HT1080 (cell line): Measurements from ENCODE around the gene FBXL2. TPM values are rescaled to one million over a fixed set of nuclear protein-coding genes. Genes with fewer than 3 reads are reported as not detected.
"Not testable (repeated sequence)": the region's sequence is repeated elsewhere in the genome, so short reads cannot be mapped to it uniquely, and the experiment has no call there.

Source experiments
- DNase-seq: peaks from one replicate; pipeline ENCODE4 v3.0.0-alpha.2; 2015; ENCODE audit warnings: low read depth
- total RNA-seq: library from RNA; depleted of rRNA; stranded (reverse); fragments of >200 nt; shearing (Covaris generic); gene quantifications from 2 replicates; pipeline ENCODE4 v1.2.3, GENCODE V29; 2014

Gene FBXL2
- total RNA-seq, 1 experiment from 2014 or later: 7.1 TPM

GRCh38 chr3:33383951-33384350 lies 106.7 kb downstream of the FBXL2 start:
- no peak for DNase-seq

DNA sequence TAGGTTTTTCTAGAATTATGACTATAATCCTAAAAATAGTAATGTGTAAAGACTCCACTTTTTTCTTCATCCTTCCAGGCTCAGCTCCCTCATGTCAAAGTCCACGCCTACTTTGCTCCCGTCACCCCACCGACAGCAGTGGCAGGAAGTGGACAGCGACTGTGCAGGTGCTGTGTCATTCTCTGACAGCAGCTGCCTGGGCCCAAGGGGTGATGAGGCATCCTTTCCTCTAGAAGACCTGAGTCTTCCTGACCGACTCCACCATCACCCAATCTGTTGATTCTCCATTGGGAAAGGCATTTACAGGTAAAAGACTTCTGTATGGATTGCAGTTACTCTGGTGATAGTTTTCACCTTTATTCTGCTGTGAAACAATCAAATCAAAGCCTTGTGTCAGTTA lies 108.2 kb downstream of the FBXL2 start:
- peak; percentile 59 for DNase-seq

DNA sequence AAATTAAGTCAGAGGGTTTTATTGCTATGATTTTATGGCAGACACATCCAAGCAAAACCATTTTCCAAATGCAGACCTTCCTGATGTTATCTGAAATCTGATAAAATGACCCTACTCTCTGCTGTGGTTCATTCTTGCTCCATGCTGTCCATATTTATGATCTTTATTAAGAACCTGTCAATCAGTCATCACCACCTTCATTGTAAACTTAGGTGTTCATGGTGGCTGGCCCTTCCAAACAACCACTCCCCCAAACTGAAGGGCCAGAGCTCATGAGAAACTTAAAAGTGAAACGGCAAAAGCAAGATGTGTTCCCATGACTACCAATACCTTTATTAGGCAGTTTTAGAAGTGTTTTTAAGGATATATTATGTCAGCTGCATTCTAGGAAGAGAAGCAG lies 109.4 kb downstream of the FBXL2 start:
- DNase-seq: no peak

DNA sequence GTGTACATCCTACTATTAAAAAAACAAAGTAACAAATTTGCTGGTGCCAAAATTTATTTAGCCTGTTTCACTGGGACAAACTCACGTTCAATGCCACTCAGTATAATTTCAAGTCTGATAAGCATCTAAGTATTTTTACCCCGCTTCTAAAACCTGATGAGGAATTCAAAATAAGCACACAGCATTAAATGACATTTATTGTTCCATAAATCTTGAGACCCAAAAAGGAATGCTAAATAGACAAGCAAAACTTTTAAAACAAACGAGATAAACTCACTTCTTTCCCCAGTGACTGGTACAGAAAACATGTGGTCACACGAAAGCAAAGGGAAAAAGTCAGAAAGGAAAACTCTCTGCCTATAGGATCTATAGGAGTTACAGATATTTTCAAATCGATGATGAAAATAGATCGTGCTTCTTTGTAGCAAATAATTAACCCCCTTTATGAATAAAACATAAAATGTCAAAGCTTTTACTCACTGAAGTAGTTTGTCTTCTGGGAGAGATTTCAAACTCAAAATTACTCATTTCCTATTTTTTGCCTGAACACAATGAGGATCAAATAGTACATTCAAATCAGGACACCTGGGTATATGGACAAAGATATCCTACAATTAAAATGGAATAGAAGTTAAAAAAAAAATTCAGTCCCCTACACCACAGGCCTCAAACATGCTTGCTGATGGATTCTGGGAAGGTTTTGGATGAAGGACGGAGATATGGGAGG lies 111.3 kb downstream of the FBXL2 start:
- peak; percentile 15 for DNase-seq

GRCh38 chr3:33389908-33390307 lies 112.7 kb downstream of the FBXL2 start:
- DNase-seq: no peak

DNA sequence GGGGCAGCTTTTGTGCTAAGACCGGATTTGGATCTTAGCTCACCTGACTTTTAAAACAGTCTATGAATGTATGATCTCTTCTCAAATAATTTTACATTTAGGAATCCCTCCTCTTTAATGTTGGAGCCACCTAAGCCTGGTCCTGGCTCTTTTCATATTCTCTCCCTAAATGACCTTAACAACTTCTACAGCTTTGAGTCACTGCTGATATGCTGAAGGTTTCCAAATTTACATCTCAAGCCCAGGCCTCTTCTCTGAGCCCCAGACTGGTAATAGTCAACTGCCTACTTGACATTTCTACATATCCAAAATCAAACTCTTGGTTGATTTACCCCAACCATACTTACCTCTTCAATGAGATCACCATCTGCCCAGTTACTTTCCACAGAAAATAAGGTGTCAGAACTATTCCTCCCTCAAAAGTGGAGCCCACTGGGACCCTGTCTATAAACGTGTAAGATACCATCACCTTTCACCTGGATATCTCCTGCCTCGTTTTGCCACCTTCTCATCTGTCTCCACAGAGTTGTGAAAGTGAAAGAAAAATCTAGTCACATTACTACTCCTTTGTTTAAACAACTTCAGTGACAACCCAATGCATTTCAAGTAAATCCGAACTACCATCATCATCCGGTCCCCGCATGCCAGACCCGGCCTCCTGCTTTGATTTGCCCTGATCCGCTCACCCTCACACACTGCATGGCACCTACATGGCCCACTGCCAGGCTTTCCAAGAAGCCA lies 114.2 kb downstream of the FBXL2 start:
- DNase-seq: no peak

DNA sequence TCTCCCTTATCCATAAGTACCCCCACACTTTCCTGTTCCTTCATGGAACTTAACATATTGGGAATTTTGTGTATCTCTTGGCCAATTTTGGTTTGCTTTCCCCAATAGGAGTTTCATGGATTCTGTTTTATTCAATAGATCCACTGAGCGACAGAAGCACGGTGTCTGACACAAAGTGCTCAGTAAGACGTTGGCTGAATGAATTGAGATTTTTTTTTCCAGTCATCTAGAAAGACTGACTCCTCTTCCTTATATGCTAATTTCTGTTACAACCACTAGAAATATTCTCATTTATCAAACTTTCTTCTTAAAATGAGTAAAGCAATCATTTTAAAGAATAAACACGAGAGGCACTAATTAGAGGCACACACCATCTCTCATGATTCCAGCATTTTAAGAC lies 114.9 kb downstream of the FBXL2 start:
- DNase-seq: no peak

- peak; percentile 94 for DNase-seq
Measured at GRCh38 chr3:33392703-33393125, 115.5 kb downstream of the FBXL2 start.

DNA sequence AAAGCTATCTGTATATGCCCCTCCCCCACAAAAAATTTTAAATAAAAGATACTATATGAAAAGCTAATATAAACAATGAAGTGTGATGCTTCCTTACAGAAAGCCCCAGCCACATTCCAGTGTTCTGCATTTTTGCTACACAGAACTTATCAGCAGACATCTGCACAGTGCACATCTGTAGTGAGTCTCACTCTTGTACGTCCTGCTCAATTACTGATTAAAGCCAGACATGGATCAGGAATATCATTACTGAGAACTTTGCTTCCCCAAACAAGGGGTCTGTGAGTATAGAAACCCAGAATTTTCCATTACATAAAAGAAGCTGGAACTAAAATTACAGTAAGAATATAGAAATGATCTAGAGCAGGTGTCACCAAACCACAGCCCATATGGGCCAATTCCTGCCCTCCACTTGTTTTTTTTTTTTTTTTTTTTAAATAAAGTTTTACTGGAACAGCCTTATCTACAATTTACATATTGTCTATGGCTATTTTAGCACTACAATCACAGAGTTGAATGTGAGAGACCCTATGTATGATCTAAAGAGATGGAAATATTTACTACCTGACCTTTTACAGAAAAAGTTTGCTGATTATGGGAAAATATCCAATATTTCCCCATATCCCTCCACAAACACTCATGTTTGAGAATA lies 117.3 kb downstream of the FBXL2 start:
- no peak for DNase-seq

DNA sequence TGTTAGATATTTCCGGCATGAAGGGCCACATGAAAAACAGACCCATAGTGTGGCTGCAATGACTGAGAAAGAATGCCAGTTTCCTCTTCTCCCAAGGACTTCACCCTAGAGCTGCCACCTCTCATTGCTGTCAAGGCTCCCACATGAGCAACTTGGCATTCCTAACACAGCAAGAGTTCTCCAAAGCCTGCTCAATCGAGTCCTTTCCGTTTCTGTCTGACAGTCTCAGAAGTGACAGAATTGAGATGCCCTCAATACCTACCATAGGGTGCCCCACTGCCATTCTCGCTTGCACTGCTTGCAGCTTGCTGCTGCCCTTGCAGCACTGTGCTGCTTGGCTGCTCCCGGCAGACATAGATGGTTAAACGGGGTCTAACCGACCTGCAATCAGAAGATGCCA lies 118.7 kb downstream of the FBXL2 start:
- no peak for DNase-seq

GRCh38 chr3:33398410-33398809 lies 121.2 kb downstream of the FBXL2 start:
- no peak for DNase-seq

DNA sequence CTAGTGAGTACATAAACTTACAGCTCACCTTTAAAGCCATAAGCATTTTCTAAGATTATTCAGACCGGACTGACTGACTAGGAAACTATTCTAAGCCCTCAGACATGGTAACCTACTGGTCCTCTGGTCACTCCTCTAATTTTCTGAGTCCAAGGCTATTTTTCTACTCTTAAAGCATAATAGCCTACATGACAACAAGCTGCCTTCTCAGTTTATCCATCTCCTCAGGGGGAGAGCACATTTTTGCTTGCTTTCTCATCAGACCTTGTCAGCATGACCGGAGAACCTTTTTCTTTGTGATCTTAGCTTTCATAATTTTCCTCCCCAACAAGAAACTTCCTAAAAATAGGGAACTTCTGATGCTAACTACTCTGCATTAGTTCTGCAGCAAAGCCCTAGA lies 124.5 kb downstream of the FBXL2 start:
- DNase-seq: no peak

- no peak for DNase-seq
Measured at GRCh38 chr3:33402936-33403335, 125.7 kb downstream of the FBXL2 start.

- no peak for DNase-seq
Measured at GRCh38 chr3:33403756-33404155, 126.5 kb downstream of the FBXL2 start.

- DNase-seq: not testable (repeated sequence)
Measured at GRCh38 chr3:33410816-33411215, 133.6 kb downstream of the FBXL2 start.

DNA sequence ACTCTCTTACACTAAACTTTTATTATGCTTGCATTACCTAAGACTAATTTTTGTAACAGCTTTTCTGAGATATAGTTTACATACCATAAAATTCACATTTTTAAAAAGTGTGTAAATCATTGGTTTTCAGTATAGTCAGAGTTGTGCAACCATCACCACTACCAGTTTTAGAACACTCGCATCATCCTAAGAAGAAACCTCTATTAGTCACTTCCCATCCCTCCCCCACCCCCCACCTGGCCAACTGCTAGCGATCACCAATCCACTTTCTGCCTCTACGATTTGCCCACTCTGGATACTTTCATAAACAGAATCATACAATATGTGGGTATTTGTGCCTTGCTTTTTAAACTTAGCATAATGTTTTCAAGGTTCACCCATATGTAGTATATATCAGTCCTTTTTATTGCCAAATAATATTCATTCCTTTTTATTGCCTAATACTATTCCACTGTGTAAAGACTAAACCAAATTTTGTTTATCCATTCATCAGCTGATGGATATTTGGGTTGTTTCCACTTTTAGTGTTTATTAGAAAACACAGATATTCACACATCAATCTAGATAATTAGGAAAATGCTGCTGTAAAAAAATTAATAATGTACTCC lies 139.9 kb downstream of the FBXL2 start:
- DNase-seq: peak; percentile 65

GRCh38 chr3:33419948-33420347 lies 142.7 kb downstream of the FBXL2 start:
- DNase-seq: no peak

- DNase-seq: no peak
Measured at GRCh38 chr3:33420966-33421365, 143.7 kb downstream of the FBXL2 start.

DNA sequence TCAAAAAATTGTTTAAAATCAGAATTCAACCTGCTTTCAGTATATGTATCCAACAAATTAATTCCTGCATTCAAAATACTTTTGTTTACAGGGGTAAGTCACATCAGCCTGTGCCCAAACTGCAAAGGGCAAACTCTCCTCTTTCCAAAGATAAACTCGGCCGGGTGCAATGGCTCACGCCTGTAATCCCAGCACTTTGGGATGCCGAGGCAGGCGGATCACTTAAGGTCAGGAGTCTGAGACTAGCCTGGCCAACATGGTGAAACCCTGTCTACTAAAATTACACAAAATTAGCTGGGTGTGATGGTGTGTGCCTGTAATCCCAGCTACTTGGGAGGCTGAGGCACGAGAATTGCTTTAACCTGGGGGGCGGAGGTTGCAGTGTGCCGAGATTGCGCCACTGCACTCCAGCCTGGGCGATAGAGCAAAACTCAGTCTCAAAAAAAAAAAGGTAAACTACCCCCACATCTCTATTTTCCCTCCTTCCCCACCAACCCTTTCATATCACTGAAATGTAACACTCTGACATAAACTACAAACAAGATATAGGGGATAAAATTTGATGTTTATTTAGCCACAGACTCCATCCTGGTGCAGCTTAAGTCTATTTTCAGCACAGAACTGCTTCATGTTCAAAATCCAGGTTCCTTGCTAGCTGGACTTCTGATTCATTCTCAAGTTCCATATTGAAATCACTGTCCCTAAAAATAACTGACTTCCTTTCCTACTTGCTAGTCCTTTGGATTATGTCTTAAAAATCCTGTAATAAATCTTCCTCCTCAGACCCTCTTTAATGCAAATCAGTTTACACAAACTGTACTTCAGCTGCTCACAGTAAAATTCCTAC lies 147.6 kb downstream of the FBXL2 start:
- DNase-seq: no peak

DNA sequence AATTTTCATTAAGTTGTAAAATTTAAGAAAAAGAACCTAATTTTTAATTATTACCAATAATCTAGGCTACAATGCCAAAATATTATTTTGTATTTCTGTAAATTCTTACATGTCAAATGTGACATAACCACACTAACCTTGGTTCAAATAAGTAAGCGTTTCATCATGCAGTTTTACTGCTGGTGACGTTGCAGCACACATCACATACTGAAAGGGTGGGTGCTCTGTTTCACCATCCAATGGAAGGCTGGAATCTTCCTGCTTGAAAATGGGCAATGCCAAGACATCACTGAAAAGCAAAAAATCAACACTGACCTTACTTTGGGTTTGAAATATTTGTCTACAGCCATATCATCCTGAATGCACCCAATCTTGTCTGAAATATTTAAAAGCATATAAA lies 148.2 kb downstream of the FBXL2 start:
- no peak for DNase-seq

DNA sequence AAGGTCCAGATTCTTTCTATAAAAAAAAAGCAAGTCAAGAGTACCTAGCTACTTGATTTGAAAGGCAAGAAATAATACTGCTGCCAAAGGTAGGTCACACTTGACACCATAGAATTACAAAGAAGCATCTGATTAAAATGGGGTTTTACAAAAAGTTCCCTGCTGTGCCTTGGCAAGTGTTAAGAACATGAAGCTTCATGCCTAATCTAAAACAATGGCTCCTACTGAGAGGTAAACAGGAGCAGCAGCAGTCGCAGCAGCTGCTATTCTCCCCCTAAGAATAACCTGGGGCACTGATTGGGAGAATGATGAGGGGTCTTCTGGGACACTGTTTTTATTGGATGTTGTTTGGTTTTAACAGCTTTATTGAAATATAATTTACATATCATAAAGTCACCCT lies 148.8 kb downstream of the FBXL2 start:
- DNase-seq: no peak
